GM18867 (cell line): ENCODE data around the gene HYAL1.
"Not testable (repeated sequence)": the region's sequence is repeated elsewhere in the genome, so short reads cannot be mapped to it uniquely, and the experiment has no call there.

ENCODE experiments used
- ATAC-seq: cut with Tn5 transposase; IDR thresholded peaks from one replicate; pipeline ENCODE4 v1.9.1; 2021; ENCODE audit warnings: mild to moderate bottlenecking, moderate library complexity; ENCODE audit not compliant: unreplicated experiment

Gene HYAL1

DNA sequence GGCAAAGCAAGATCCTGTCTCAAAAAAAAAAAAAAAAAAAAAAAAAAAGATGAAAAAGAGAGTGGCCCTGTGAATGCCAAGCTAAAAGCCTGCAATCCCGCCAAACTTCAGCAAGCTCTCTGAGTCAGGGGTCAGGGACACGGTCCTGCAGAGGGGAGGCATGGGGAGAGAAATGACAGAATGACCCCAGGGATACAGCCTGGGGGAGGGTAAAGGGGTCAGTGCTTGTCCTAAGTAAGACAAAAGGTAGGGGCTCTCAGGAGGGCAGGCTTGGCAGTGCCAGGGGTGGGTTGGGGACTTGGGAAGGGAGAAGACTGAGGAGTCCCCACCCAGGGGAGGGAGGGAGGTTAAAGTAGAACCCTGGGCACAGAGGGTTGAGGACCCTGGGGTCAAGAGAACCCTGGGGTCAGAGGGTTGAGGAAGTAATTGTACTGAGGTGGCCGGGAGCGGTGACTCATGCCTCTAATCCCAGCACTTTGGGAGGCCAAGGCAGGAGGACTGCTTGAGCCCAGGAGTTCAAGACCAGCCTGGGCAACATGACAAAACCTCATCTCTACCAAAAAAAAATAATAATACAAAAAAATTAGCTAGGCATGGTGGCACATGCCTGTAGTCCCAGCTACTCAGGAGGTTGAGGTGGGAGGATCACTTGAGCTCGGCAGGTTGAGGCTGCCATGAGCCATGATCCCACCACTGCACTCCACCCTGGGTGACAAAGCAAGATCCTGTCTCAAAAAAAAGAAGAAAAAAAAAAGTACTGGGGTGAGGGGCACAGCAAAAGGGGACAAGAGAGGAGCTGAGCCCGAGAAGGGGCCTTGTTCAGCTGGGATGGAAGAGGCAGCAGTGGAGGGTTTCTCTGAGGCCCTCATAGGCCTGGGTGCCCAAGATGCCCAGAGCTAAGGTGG lies 39.6 kb downstream of the HYAL1 start:
- no peak for ATAC-seq

DNA sequence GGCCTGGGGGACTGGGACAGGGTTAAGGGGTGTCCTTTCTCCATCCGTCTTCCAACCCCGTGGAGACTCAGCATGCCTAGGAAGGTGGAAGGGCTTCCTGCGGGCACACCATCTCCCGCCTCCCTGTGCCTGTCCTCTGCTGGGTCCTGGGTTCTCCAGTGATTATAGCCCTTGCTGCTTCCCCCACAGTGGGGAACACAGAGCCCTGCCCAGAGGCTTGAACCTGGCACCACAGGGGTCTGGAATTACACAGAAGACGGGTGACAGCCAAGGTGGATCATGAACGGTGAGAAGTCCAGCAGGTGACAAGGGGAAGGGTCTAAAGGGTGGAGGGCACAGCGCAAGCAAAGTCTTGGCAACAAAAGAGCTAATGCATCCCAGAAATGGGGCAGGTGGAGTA lies 40.6 kb downstream of the HYAL1 start:
- ATAC-seq: no peak

- not testable (repeated sequence) for ATAC-seq
Observed at GRCh38 chr3:50262200-50262599, 41.2 kb downstream of the HYAL1 start.

GRCh38 chr3:50261505-50261904 lies 41.9 kb downstream of the HYAL1 start:
- no peak for ATAC-seq

- no peak for ATAC-seq
Observed at GRCh38 chr3:50260942-50261441, 42.4 kb downstream of the HYAL1 start.

GRCh38 chr3:50260027-50260941 lies 43.1 kb downstream of the HYAL1 start:
- peak; percentile 87 for ATAC-seq

GRCh38 chr3:50259432-50260026 lies 43.8 kb downstream of the HYAL1 start:
- ATAC-seq: peak; percentile 7

GRCh38 chr3:50258979-50259378 lies 44.4 kb downstream of the HYAL1 start:
- ATAC-seq: no peak

DNA sequence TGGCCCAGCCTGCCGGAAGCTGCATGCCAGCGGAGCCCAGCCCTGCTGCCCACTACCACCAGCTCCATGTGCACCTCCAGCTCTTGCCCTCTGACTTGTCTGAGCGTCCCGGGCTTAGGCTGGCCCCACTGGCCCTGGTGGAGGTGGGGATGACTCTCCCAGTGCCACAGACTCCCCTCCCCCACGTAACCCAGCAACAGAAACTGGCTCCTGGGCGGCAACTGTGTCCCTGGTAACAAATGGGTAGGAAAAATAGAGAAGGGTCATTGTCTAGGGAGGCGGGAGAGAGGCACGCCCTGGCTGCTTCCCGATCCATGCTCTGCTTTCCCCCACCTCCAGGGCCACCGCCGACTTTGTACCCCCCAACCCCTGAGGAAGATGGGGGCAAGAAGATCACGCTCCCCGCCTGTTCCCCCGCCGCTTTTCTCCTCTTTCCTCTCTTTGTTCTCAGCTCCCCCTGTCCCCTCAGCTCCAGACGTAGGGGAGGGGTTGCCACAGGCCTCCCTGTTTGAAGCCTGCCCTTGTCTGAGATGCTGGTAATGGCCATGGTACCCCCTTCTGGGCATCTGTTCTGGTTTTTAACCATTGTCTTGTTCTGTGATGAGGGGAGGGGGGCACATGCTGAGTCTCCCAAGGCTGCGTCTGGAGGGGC lies 45.2 kb downstream of the HYAL1 start:
- ATAC-seq: no peak

DNA sequence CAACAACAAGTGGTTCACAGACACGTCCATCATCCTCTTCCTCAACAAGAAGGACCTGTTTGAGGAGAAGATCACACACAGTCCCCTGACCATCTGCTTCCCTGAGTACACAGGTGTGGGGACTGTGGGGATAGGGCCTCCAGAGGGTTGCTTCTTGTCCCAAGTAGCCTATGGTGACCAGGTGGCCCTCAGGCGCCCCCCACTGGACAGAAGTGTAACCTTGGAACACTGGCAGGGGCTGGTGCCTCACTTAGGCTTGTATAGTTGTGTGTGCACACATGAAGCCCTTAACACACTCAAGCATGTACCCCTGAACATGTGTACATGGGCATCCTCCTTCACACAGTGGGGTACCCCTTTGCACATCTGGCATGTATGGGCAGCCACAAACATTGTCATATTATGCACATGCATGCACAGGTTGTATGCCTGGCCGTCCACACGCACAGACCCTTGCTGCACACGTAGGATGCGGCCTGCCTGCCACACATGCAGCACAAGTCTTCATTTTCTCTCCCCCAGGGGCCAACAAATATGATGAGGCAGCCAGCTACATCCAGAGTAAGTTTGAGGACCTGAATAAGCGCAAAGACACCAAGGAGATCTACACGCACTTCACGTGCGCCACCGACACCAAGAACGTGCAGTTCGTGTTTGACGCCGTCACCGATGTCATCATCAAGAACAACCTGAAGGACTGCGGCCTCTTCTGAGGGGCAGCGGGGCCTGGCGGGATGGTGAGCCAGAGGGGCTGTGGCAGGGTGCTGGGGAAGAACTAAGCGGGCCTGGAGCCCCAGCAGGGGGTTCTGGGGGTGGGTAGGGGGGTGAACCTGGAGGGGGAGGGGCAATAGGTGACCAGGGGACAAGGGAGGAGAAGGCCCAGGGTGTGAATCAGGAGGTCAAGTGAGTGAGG lies 46.1 kb downstream of the HYAL1 start:
- no peak for ATAC-seq

DNA sequence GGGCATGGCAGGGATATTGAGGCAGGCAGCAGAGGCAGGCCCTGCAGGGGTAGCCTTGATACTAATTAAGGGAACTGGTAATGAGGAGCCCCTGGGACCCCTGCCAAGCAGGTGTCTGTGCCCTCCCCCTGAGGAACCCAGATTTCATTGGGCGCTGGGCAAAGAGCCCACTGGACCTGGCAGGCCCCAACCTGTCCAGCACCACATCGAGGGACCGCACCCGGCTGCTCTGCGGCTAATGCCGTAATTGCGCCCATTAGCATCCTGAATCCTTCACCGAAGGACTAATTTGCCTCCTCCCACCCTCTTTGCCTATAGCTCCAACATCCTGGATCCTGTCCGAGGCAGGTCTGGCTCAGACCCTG lies 48.1 kb downstream of the HYAL1 start:
- no peak for ATAC-seq

DNA sequence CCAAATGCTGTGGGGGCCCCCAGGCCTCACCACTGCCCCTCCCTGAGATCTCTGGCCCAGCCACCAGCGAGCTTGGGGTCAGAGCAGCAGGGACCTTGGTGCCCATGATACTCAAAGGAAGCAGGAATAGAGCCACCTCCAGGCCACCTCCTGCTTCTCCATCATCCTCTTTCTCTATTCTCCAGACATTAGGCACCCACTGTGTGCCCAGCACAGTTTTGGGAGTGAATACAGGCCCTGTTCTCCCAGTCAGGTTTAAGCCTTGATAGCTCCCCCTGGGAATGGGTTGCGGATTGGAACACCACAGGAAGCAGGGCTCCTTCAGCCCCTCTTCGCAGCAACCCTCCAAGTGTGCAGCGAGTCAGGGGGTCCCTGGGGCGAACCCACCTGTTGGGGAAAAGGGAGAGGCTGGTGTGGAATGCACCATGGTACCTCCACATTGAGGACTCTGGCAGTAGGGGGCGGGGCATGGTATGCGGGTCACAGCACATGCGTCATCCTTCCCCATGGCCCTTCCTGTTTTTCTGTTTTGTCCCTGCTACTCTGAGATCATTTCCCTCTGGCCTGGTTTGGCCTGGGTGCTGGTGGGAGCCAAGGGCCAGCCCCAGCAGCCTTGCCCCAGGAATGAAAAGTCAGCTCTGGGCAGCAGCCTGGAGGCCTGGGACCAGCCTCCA lies 48.7 kb downstream of the HYAL1 start:
- ATAC-seq: no peak

GRCh38 chr3:50251220-50251619 lies 52.2 kb downstream of the HYAL1 start:
- no peak for ATAC-seq

DNA sequence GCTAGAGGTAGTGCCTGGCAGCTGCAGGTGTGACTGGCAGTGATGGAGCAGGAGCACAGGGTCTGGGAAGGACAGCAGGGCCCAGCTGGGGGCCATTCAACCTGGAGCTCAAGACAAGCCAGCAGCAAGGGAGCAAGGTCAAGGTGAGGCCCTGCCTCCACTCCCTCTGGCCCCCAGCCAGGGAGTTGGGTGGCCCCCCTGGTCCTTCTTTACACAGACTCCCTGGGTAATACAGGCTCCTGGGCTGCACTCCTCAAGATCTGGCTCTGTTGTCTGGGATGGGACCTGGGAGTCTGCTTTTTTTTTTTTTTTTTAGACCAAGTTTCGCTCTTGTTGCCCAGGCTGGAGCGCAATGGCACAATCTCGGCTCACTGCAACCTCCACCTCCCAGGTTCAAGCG lies 52.9 kb downstream of the HYAL1 start:
- no peak for ATAC-seq
